H1 (cell line): Measurements from ENCODE around the gene TMEM63C. TPM values are rescaled to one million over a fixed set of nuclear protein-coding genes. Genes with fewer than 3 reads are reported as not detected.

Source experiments
- CEBPB ChIP-seq: IDR thresholded peaks from 2 replicates; pipeline ENCODE4 v1.6.1; 2012; ENCODE audit warnings: low read depth, low read length
- CHD1 ChIP-seq: IDR thresholded peaks from 2 replicates; pipeline ENCODE4 v1.6.1; 2012; ENCODE audit warnings: low read depth, low read length, improper control_type of control experiment
- E2F6 ChIP-seq: IDR thresholded peaks from 2 replicates; pipeline ENCODE4 v1.6.1; 2012; ENCODE audit warnings: inconsistent platforms
- EP300 ChIP-seq, 2 experiments: IDR thresholded peaks; 1 replicate in 1 of 2; 2 replicates in 1 of 2; pipeline ENCODE4 v1.6.1; 2011 to 2012; ENCODE audit warnings: low read depth in 2 of 2, low read length in 2 of 2, mild to moderate bottlenecking in 2 of 2, borderline replicate concordance in 1 of 2, inconsistent platforms in 1 of 2, moderate library complexity in 1 of 2
- GABPA ChIP-seq: IDR thresholded peaks from 2 replicates; pipeline ENCODE4 v1.6.1; 2011; ENCODE audit warnings: mild to moderate bottlenecking, low read length, moderate library complexity, borderline replicate concordance; ENCODE audit not compliant: insufficient read depth
- HDAC2 ChIP-seq, 2 experiments: fragments of 300-600 bp in 1 of 2; sonication (generic) in 1 of 2; IDR thresholded peaks; 2 replicates each; pipeline ENCODE4 v1.6.1; 2011 to 2012; ENCODE audit warnings: low read depth in 2 of 2, low read length in 2 of 2, mild to moderate bottlenecking in 2 of 2, moderate library complexity in 2 of 2, borderline replicate concordance in 1 of 2, inconsistent platforms in 1 of 2
- POU5F1 ChIP-seq: IDR thresholded peaks from 2 replicates; pipeline ENCODE4 v1.6.1; 2011; ENCODE audit warnings: low read depth, mild to moderate bottlenecking, low read length, moderate library complexity
- SP4 ChIP-seq: IDR thresholded peaks from 2 replicates; pipeline ENCODE4 v1.6.1; 2012; ENCODE audit warnings: low read length, inconsistent platforms
- TAF1 ChIP-seq: IDR thresholded peaks from 2 replicates; pipeline ENCODE4 v1.6.1; 2011; ENCODE audit warnings: mild to moderate bottlenecking, low read depth, low read length
- TCF12 ChIP-seq: IDR thresholded peaks from 2 replicates; pipeline ENCODE4 v1.6.1; 2011; ENCODE audit warnings: low read depth, mild to moderate bottlenecking, low read length
- polyA plus RNA-seq, 7 experiments: library from polyadenylated mRNA; depleted of rRNA in 3 of 7; stranded (reverse) in 5 of 7; unstranded in 2 of 7; fragments of >200 nt in 5 of 7; fragments of 200-250 nt in 2 of 7; gene quantifications; 1 replicate in 5 of 7; 2 replicates in 1 of 7; 4 replicates in 1 of 7; pipeline versions ENCODE4 v1.2.1 to v1.2.3, GENCODE V29; 2011 to 2013; ENCODE audit warnings: missing spikeins in 2 of 7, mixed read lengths in 2 of 7
- total RNA-seq: library from RNA; stranded (reverse); fragmentation: NEBNext Ultra II Directional; extraction: Animal tissue kit (Norgen Biotek cat#: 25700); gene quantifications from 2 replicates; pipeline ENCODE4 v1.2.1, GENCODE V29; 2021
- TF ChIP-seq, protein P1 (sequence below): IDR thresholded peaks from 2 replicates; pipeline ENCODE4 v1.6.1; 2012; ENCODE audit warnings: inconsistent platforms

TMEM63C gene
- total and polyA plus RNA-seq, 2 of the 8 experiments (the other 6 are each of a cell fraction or from before 2014, with no cell fraction given), result 3.0 to 7.6 TPM

DNA sequence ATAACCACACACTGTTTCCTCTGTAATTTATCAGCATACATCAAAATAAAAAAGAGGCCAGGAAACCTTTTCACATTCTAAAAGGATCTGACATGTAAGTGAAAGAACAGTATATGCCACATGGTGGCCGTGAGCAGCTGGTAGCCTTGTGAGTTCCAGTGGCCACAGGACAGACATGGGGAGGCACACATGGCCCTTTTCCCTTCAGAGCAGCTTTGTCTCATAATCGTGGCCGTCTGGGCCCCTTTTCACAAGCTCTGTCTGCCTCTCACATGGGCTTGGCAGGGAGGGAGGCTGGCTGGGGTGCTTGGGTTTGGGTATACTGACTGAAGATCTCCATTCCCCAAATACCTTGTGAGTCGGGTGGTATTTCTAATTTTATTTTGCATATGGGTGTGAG lies 38.5 kb upstream of the TMEM63C start (continued):
- TF ChIP-seq TCF12 (no peak), GABPA (no peak), CEBPB (no peak), HDAC2 (IDR thresholded peaks at IDR 0.05; ENCODE audit: borderline replicate concordance in 1 of 2, low read depth in 2 of 2, low read length in 2 of 2) (no peak), SP4 (no peak), POU5F1 (no peak), TAF1 (no peak), EP300 (IDR thresholded peaks at IDR 0.05; ENCODE audit: borderline replicate concordance in 1 of 2, low read depth in 2 of 2, low read length in 2 of 2) (no peak), CHD1 (no peak), E2F6 (no peak)
- TF ChIP-seq, protein P1, sequence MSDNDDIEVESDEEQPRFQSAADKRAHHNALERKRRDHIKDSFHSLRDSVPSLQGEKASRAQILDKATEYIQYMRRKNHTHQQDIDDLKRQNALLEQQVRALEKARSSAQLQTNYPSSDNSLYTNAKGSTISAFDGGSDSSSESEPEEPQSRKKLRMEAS, result peak; percentile 53; the same call in 1 of the 2 replicates
- TF ChIP-seq, all 59 proteins: peak for 3
